Stimulated activated CD8-positive, alpha-beta memory T cell treated with anti-CD3 and anti-CD28 coated beads, Interleukin-15, amount 100 ng/mL, for 24 hours (primary cell): ENCODE results near the gene ADGRG6.
"Not testable (repeated sequence)": the region's sequence is repeated elsewhere in the genome, so short reads cannot be mapped to it uniquely, and the experiment has no call there.

Source experiments
- DNase-seq: peaks from one replicate; pipeline ENCODE4 v3.0.0-alpha.2; 2020; ENCODE audit warnings: low read depth

ADGRG6 gene

DNA sequence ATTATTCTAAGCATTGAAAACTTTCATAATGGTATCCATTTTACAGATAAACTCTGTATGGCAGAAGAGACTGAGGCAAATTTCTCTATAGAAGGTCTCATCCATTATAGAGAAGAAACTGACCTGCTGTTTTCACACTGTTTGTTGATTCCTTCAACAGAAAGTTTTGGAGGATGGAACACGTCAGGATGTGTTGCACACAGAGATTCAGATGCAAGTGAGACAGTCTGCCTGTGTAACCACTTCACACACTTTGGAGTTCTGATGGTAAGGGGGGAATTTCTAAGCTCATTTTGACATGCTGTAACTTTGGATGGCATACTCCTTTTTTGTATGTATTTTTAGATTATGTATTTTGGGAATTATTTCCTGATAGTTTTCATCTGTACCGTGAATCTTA lies 109.3 kb downstream of the ADGRG6 start:
- DNase-seq, result no peak

GRCh38 chr6:142412241-142412640 lies 110.4 kb downstream of the ADGRG6 start:
- no peak for DNase-seq

DNA sequence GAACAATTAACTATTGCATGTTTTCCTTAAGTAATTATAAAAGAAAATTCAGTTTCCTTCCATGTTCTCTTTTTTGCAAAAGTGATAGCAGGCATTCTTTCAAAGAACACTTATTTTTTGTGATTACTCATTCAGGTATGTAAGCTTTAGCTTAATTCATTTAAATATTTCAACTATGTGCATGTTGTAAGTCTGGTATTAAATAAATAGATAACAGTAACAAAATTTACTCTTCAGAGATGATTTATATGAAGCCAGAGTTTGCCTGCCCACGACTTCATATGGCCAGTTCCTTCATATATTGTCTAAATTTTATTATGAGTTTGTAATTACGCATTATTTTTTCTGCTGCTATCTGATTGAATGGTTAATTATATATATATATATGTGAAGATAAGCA lies 110.9 kb downstream of the ADGRG6 start:
- no peak for DNase-seq

- DNase-seq, result no peak
These were observed 111.3 kb downstream of the ADGRG6 start for GRCh38 chr6:142413111-142413510.

DNA sequence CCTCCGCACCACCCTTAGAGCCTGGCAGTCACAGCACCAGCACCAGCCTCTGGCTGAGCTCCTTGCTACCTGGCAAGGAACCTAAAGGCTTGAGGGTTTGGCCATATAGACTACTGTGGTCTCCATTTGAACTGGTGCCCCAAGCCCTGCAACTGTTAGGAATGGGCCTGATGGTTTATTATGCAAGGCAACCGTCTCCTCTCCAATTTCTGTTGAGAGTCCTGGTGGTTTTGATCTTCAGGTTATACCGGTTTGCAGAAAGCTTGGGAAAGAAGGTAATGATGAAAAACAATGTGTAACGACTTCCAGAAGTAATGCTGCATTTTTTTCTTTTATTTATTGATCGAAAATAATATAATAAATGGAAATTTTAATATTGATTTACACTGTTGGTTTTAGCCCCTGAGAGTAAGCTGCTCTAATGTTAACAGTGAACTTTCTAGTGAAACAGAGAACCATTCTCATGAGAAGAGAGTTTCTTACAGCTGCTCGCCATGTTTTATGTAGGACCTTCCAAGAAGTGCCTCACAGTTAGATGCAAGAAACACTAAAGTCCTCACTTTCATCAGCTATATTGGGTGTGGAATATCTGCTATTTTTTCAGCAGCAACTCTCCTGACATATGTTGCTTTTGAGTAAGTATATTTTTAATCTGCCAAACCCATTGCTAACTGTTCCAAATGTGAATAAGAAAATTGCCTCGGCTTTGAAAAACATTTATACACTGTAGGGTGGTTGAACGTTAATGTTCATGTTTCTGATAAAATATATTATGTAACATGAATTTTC lies 112.8 kb downstream of the ADGRG6 start:
- no peak for DNase-seq

- DNase-seq, result no peak
These were observed 114.4 kb downstream of the ADGRG6 start for GRCh38 chr6:142416179-142416578.

- DNase-seq, result no peak
These were observed 114.9 kb downstream of the ADGRG6 start for GRCh38 chr6:142416686-142417085.

DNA sequence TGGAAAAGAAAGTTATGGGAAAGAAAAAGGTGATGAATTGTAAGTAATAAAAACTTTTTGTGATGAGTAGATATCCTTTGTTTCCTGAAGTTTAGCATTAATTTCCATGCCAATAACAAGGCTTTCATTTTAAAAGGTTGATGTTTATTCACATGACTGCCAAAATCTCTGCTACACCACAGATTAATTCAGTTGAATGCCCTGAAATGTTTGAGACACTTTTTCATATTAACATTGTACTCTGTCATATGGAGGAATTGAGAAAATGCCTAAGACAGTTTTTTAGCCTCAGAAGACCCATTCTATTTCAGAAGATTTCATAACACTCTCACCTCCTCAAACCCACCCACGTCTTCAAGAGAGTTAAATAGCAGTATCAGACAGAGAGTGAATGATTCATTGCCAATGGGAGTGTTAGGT lies 115.5 kb downstream of the ADGRG6 start:
- no peak for DNase-seq

- no peak for DNase-seq
These were observed 117.3 kb downstream of the ADGRG6 start for GRCh38 chr6:142419071-142419470.

DNA sequence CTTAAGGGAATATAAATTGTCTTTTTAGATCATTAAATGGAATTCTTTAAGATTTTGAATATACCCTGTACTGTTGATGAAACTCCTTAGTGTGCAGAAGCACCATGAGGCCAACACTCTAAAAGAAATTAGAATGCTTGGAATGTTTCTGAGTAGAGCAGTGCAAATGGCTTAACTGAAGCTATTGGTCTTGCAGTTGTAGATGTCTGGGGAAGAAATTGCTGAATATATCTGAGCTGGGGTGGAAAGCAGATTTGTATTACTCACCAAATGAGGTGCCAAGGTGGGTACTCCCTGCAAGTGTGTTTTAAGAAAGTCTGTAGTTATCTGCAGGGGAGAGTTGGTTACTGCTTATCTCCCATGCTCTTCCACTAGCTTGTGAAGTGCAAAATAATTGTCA lies 119.0 kb downstream of the ADGRG6 start:
- no peak for DNase-seq

- no peak for DNase-seq
These were observed 119.7 kb downstream of the ADGRG6 start for GRCh38 chr6:142421285-142422117.

GRCh38 chr6:142426444-142427132 lies 124.8 kb downstream of the ADGRG6 start:
- DNase-seq, result not testable (repeated sequence)

GRCh38 chr6:142428468-142428867 lies 126.7 kb downstream of the ADGRG6 start:
- not testable (repeated sequence) for DNase-seq

DNA sequence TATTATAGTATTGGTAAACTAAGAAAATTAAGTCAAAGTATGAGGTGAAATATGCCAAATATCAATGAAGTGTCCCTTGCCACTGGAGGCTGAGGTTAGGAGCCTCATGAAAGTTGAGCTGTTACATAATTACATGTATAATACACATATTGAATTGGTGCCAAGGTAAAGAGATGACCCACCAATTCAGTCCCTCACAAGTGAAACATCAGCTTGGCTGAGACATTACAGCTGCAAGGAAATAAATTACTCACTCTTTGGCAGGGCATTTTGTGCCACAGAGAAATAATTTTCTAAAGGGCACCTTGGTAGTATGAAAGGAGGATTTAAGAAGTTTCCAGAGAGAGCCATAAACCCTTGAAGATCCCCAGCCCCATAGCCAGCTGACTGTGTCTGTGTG lies 127.4 kb downstream of the ADGRG6 start:
- no peak for DNase-seq

DNA sequence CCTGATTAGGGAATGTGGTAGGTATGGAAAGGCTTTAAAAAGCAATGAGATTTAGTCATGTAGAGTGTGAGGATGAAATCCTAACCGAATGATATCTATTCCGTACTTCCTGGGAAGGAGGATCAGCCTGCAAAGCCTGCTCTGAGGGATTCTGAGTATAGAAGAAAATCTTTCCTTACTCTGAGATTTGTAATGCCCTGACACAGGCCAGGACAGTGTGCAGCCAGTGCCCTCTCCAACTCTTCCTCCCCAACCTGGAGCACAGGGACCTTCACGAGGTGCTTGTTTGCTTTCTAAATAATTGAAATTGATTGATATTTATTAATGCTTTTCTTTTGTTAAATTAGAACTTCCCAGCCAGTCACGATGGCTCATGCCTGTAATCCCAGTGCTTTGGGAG lies 131.6 kb downstream of the ADGRG6 start:
- no peak for DNase-seq

- DNase-seq, result no peak
These were observed 137.1 kb downstream of the ADGRG6 start for GRCh38 chr6:142438898-142439297.

DNA sequence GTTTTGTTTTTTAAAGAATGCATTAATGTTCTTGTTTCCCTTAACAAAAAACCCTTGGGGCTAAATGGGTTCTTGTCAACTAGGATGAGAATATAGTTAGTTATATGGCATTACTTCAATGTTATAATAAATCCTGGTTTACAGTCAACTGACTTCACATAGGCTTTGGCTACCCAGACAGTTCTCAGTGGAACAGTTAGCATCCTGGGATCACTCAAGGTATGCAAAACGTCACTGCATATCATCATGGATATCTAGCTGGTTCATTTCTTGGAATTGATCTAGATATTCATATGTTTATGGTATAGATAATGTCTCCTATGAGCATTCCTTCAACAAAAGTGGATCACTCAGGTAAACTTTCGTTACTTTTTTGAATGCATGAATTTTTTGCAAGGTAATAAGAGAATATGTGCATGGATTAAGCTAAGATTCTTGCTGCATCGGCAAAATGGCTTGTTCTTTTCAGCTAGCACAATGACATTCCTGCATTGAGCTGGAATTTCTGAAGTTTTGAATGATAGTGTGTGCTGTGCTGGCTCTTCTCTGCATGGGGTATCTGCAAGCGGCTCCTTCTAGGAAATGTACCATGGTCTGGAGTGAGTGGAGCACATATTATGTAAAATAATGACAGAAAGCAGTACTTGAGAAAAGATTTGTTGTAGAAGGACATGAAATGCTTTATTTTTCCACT lies 138.9 kb downstream of the ADGRG6 start:
- no peak for DNase-seq

DNA sequence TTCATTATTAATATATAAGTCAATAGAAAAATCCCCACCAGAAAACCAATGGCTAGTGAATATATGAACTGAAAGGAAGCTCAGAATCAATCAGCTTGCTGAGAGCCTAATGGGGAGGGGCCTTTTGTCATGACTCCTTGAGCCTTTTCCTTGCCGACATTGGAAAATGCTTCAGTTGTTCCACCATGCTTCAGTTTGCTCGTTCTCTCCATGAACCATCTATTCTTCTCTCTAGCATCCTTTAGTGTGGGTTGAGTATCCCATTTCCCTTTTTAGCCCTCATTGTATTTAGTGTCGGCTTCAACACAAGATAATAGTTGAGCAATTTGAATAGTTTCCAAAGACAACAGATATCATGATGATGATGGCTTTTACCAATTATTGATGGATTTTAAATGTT lies 139.9 kb downstream of the ADGRG6 start:
- no peak for DNase-seq

DNA sequence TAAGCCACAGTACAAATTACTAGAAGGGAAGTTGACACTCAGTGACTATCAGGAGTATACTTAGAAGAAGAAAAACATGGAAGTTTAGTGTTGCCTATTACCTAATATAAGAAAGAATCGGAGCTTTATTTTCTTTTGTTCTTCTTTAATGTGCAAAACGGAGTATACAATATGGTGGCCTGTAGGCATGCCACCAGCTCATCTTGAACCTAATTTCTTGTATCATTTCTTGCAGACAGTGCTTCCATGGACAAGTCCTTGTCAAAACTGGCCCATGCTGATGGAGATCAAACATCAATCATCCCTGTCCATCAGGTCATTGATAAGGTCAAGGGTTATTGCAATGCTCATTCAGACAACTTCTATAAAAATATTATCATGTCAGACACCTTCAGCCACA lies 141.3 kb downstream of the ADGRG6 start:
- no peak for DNase-seq

DNA sequence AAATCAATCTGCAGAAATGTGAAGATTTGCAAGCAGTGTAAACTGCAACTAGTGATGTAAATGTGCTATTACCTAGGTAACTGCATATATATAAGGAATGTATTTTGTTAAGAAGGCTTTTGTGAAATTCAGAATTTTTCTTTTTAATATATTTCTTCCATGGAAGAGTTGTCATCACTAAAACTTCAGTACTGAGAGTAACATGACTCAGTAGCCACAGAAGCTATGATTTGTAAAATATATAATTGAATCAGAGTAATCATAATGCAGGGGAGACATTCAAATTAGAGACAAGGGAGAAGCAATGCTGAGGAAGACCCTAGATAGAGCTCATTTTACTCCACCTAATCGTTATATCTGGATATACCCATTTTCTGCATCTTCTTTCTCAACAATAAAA lies 141.7 kb downstream of the ADGRG6 start:
- no peak for DNase-seq

- no peak for DNase-seq
These were observed 142.6 kb downstream of the ADGRG6 start for GRCh38 chr6:142444376-142444775.

DNA sequence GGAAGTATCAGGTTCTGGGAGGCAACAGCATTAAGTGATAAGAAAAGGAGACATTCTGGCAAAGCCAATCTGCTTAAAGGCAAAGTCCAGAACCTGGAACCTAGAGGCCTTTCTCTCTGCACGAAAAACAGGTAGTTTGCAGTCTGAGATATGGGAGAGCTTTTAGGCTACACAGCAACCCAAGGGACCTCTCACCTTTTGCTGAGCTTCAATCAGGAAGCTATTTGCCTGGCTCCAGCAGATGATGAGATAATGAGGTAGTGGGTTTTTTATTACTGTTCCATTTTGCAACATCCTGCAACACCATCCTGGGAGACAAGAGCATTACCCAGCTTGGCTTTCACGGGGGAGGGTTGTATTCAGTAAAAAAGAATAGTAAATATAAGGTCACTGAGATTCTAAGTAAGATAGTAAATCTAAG lies 143.1 kb downstream of the ADGRG6 start:
- no peak for DNase-seq
